ENCODE measurements around the gene STIM1.

The STIM1 gene

DNA sequence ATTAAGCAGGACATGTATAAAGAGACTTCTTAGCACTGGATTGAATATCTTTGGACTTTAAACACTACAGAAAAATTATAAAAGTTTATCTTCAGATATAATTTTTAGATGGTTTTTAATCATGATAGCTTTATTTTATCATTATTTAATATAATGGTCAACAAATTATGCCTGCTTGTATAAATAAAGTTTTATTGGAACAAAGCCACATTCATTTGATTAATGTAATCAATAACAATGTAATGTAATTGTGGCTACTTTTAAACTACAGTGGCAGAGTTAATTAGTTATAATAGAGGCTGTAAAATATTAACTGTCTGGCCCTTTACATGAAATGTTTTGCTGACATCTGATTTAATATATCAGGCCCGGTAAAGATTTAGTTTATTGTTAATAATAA, 70.0 kb downstream of the STIM1 start:
- DNase-seq: no peak

DNA sequence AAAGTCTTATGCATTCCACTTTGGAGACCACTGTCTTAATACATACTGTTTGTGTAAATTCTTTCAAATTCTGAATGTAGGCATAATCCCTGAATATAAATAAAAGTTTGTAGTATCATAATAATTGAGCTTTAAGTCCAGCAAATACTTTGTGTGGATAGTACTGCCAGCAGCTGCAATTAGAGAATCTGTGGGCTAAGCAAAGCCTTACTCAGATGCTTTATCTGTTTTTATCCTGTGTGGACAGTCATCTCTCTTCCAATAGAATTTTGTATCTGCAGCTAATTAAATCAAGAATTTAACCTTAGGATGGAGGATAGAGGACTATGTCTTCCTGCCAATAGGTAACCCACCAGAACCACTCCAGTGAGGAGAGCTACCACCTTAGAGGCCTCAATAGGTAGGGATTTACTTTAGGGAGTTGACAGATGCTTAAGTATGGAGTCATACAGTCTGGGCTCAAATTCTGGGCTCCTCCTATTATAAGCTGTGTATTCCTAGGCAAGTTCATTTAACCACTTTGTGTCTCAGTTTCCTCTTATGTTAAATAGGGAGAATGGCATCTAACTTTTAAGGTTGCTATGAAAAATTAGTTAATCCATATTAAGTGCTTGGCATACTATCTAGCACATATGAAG, 71.1 kb downstream of the STIM1 start:
- DNase-seq: no peak

DNA sequence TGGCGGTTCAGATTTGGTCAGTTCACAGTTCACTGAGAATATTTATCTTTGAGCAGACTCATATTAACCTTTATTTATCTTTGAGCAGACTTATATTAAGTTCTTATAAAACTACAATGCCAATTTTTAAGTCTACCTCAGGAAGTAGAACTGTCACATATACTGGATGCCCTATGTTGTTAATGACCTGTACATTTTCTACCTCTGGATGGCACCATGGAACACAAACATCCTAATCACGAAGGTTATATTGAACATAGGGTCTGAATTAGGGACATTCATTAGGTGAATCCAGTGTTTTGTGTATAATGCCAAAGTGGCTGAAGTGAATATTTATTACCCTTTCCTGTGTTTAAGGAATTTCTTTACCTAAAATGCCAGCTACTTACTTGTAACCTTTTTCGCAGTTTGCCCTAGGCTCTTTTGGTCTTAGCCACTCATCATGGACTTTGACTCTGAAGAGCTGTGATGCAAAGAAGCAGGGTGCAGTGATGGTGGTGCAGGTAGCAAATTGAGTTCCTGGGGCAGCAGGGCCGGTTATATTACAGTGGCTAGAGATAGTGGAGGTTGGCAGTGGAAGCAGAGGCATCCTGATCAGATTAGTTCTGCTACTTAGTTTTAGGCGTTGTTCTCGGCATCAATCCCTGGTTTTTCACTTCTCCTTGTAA, 71.8 kb downstream of the STIM1 start:
- DNase-seq: no peak

DNA sequence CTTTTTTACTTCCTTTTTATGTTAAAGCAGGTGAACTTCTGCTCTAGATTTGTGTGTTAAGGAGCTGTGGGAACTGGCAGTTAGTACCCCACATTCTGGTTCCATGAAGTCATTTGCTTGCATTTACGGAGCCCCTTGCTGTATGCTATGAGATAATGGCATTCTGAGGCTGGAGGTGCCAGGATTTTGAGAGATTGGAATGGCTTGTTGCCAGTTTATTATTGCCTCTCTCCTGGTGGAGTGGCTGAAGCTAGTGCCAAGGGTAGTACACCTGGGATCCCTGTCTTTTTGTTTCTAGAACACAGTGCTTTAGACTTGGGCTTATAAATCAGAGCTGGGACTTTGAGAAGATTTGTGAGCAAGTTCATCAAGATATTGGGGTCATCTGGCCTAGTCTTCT, 73.8 kb downstream of the STIM1 start:
- no peak for DNase-seq

DNA sequence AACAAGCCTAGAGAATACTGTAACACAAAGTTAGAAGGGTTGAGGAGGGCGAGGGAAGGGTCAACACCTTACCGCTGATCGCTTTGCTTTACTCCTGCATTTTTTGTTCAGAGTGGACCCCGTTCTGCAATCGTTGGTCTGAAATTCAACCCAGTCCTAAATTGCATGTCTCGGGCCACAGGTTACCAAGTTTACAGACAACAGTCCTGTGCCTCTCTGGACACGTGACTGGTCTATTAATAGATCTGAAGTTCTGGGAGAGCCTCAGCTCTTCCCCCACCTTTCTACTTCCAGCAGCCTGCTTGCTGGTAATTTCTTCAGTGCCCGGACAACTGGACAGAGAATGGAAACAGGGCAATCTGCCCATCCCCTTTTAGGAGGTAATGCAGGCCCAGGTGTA, 74.2 kb downstream of the STIM1 start:
- no peak for DNase-seq

DNA sequence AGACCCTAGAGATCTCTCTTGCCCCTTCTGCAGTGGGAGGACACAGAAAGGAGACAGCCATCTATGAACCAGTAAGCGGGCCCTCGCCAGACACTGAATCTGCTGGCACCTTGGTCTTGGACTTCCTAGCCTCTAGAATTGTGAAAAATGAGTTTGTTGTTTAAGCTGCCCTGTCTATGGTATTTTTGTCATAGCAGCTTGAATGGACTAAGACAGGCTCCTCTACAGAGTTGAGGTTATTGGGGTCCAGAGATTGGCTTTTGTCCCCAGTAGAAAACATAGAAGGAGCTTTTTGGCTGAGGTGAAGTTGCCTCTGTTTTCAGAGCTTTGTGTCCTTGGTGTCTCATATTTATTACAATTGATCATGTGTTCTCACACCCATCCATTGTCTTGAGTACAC, 77.2 kb downstream of the STIM1 start:
- no peak for DNase-seq

DNA sequence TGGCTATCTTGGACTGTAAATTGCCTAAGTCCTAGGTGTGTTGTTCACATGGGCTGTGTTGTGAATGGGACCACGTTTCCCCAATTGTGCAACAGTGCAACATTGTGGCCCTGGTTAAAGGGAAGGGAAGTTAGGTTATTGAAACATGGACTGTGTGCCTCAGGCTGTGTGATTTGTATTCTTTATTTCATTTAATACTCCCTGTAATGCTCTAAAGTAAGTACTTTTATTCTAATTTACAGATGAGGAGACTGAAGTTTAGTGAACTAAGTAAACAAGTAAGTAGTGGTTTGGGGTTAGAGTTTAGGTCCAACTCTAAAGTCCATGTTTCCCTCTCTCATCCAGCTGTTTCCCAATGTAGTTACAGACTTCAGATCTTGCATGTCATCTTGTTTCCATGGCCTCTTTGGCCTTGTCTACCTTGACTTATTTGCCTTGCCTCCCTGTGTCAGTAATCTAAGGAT, 77.7 kb downstream of the STIM1 start:
- DNase-seq: no peak

DNA sequence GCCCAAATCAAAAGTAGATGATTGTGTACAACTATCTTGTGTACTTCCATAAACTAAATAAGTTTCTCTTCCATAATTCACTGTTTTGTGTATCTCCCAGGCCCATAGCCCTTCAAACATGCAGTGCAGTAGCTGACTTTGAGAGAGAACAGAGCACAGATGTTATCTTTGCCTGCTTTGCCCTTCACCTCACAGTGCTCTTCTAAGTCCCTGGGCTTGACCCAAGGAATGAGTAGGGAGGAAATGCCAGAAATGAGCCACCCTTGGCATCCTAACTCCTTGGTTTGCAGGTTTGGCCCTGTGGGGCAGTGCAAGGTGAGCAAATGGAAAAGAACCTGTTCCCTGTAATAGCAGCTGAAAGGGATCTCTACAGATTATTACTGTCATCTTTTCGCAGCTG, 79.2 kb downstream of the STIM1 start:
- no peak for DNase-seq

DNA sequence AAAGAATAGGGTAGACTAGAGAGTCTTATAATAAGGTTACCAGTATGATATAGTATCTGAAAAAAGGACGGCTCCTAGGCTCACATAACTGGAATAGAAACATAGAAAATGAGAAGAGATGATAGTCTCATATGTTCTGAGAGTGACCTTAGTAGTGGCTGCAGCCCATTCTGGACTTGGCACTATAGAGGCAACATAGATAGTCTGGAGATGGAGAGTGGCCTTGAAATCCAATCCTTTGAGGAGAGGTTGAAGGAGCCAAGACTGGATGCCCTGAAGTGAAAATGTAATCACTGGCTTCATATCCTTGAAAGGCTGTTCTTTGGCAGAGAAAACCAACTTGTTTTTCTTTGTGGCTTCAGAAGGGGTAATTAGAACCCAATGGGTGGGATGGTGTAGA, 81.1 kb downstream of the STIM1 start:
- no peak for DNase-seq

DNA sequence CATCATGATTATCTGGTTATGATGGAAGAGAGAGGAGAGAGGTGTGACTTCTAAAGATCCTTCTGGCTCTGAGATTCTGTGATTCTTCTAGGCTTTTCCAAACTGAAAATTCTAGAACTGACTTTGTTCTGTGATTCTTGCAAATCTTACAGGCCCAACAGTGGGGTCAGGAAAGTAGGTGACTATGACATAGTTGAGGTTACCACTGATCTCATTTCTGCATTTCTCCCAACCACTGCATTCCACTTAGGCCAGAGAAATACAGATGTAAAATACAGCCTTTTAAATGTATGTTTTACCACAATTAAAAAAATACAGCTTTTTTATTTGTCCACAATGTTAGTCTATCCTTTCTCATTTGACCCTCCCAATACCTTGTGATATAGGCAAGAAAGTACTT, 83.7 kb downstream of the STIM1 start:
- no peak for DNase-seq

DNA sequence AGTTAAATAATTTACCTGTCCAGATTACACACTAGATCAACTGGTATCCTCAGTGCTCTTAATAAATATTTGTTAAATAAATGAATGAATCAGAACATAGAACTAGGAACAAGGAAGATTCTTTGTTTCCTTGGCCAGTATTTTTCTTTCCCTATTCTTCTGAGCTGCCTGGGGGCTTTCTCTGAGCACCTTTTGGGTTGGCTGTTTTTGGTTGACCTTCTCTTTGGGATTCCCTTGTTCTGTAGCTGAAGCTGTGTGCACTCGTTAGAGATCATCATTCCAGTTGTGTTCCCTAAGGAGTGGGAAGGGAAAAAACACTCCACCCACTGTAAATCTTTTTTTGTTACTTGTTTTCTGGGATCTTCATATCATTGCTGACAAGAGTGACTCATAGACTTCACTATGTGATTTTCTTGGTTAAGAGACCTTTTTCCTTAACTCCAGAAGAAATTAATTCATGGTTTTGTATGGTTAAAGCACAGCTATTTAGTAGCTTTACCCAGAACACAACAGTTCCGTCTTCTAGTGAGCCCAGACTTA, 84.3 kb downstream of the STIM1 start:
- no peak for DNase-seq

DNA sequence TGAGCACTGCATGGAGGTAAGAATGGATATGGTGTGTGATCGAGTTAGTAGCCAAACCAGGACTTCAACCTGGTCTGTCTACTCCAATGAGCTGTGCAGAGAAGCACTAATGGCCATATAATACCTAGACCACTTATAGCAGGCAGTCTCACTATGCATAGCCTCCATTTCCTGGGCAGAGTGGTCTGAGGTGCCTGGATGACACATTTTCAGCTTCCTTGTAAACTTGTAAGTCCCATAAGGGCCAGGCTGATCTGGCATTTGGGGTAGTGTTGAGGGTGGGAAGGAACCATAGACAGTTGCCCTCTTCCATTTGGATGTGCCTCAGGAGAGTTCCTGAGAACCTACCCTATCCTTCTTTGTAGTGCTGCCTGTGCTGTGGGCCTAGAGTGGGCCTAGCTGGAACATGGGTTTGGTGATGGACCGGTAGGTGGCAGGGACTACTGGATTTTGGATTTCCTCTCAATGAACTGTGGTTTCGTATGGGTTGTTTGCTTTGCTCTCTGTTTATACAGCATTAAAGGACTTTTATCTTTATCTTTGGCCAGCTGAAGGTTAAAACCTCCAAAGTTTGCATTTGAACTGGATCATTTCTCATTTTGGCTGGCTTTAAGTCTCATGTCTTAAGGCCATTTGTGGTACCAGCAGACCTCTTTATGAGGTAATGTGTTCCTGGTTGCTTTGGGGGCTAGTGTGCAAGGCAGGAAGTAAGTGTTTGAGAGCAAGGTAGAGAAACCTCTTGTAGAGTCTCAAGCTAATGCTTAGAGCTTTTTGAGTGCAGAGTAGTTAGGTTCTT, 86.9 kb downstream of the STIM1 start:
- DNase-seq: no peak

DNA sequence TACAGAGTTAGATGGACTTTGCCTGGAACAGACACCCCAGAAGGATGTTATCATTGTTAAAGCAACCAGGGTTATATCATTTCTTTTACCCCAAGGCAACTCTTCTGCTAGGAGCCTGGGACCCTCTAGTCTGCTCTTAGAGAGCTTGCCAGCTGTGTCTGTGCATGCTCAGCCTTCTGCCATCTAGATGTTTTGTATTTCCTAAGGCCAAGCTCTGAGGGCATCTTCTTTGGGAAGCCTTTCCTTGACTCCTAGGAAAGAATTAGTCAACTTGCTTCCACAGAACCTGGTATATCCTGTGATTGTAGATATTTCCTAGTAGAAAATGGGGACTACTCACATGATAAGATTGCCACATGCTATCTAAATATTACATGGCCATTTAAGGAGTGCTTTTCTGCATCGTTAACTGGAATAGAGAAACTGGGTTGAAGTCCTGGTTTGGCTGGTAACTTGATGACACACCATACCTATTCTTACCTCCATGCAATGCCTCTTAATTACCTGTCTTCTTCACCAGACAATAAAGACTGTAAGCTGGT, 87.6 kb downstream of the STIM1 start:
- no peak for DNase-seq

DNA sequence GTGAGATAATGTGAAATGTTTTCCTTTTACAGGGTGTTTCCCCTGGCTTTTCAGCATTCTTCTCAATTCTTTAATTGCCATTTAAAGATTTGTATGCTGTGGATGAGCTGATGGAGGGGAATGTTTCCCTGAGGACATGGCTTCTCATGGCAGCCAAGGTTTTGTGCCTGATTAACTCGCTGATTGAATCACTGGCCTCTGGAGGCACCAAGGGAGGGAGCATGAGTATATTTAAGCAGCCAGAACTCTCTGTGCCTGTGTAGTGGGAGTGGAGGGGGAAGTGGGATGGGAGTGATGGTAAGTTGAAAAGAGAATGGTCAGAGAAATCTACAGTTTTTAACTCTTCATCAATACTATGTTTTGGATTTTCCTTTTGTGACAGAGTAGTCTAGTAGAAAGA, 88.7 kb downstream of the STIM1 start:
- DNase-seq: no peak

DNA sequence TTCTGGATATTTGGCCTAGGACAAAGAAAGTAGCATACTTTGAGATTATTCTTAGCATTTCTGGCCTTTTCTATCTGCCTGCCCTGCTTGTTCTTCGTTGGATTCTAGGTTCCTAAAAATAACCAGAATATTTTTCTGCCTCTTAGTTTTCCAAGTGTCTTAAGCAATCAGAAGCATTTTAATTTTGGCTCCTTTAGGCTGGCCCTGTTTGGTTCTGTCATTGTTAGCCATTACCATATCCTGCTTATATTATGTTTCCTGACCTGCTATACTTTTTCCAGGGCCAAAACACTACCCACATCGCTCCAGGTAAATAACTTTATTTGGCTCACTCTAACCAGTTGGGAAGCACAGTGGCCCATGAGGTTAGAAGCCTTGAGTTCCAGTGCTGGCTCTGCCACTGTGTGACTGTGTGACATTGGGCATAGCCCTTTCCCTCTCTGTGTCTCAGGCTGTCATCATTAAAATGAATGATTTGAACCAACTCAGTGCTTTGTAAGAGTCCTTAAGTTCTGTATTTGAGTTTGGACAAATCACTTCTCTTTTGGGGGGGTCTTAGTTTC, 91.1 kb downstream of the STIM1 start:
- no peak for DNase-seq

DNA sequence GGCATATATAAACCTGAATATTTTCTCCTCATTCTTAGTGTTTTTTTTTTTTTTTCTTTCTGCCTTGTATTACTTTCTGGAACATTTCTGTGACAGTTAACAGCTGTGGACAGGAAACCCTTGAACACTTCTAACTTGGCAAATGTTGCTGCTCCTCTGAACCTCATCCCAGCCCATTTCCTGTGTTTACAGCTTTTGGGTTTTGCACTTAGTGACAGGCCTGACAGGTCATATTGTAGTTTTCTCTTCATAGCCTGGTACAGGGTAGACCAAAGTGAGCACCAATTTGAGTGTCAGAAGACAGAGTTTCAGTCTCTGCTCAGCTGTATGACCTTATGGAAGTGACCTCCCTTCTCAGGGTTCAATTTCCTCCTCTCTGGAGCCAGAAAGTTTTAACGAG, 91.6 kb downstream of the STIM1 start:
- no peak for DNase-seq

DNA sequence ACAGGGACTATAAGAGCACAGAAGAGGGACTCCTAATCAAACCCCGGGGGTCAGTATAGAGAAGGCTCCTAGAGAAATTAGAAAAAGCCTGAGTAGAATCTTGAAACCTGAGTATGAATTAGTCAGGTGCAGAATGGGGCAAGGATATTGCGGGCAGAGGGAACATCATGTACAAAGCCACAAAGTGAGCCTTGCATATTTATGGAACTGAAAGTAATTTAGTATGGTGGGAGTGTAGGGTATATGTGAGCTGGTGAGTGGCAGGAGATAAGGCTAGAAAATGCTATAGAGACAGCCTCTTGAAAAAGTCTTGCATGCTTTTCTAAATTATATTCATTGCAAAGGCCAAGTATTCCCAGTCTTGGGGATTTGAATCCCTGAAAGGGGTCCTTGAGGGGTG, 93.7 kb downstream of the STIM1 start:
- no peak for DNase-seq

DNA sequence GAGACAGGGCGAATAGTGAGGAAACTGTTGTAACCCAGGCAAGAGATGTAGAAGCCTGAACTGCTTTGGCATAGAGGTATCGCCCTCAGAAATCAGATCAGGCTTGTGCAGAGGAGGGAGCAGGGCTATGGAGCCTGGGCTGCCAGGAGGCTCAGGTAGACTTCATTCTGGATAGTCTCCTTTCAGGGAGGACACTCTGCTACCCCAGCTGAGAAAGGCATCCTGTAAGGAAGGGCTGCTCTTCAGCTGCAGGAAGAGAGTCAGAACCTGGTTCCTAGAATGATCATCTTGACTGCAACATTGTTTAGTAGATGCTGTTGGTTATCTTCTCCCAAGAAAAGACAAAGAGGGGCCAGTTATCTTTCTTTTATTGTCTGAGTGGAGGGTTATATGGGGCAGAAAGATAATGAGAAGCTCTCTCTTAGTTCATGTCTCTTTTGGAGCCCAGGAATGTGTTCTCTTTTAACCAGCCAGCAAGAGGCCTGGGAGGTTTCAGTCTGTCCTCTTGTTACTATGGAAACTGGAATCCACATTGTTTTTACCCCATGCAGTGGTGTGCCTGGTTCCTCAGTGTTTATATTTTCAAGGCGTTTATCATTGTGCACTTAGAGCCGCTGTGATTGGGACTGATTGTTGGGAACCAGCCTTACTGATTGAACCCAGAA, 95.7 kb downstream of the STIM1 start:
- no peak for DNase-seq

DNA sequence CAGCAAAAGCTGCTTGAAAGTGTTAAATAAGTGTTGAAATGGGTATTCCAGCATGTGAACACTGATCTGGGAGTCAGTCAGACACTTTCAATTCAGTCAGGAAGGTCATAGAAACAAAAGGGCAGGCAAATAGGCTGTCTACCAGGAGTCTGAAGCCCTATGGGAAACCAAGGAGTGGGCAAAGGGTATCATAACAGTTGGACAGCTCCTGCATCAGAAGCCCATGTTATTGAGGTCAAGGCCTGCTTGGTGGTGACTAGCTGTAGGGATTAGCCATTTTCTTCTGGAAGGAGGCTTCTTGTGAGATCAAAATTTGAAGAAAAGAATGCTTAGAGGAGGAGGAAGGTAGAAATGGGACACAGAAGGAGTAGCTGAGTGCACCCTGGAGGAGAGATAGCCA, 97.3 kb downstream of the STIM1 start:
- DNase-seq: no peak

DNA sequence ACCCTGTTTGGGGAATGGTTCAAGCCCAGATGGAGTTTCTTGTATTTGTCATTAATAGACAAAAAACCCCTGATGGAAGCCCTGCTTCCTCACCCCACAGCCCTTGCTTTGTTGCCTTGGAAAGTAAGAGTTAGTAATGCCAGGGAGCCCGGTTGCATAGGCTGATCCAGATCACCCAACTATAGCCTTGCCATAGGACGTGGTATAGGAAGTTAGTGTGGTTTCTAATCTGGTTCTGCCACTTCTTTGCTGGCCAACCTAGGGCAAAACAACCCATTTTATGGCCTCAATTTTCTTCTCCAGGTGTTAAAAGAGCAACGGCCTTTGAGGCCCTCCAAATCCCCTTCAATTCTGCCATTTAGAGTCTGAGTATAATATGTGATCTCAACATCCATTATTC, 97.9 kb downstream of the STIM1 start:
- no peak for DNase-seq

DNA sequence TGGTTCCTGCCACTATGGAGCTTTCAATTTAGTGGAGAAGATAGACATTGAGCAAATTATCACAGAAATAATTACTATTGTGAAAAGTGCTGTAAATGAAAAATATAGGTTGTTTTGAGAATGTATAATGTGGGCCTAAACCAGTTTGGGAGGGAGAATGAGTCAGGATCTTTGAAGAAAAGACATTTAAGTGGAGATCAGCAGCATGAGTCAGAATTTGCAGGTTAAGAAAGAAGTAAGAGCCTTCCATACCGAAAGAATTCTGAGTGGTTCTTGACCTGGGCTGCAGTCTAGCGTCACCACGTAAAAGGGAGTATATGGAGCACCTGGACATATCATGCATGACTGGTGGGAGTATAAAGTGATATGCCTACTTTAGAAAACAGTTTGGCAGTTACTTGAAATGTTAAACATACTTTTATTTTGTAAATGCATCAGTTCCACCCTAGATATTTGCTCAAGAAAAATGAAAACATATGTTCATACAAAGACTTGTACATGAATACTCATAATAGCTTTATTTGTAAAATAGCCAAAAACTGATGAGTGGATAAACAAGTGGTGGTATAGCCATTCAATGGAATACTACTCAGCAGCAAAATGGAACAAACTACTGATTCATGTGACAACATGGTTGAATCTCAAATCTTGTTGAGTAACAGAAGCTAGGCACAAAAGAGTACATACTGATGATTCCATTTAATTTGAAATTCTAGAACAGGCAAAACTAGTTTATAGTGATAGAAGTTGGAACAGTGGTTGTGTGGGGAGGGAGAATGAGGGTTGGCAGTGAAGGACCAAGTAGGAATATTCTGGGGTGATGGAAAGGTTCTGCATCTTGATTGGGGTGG, 99.2 kb downstream of the STIM1 start:
- DNase-seq: no peak

DNA sequence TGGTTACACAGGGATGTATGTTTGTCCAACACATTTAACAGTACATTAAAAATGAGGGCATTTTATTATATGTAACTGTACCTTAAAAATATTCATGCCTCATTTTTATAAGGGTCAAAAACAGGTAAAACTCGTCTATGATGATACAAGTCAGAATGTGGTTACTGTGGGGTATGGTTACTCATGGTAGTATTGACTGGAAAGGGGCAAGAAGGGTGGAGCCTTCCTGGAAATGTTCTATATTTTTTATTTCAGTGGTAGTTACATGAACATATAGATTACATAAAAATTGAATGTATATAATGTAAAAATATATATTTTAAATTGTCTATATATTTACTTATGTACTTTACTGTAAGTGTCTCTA, 99.8 kb downstream of the STIM1 start:
- DNase-seq: no peak
